Measurements from ENCODE around the gene HADH.
"Not testable (repeated sequence)": the region's sequence is repeated elsewhere in the genome, so short reads cannot be mapped to it uniquely, and the experiment has no call there.

The HADH gene

DNA sequence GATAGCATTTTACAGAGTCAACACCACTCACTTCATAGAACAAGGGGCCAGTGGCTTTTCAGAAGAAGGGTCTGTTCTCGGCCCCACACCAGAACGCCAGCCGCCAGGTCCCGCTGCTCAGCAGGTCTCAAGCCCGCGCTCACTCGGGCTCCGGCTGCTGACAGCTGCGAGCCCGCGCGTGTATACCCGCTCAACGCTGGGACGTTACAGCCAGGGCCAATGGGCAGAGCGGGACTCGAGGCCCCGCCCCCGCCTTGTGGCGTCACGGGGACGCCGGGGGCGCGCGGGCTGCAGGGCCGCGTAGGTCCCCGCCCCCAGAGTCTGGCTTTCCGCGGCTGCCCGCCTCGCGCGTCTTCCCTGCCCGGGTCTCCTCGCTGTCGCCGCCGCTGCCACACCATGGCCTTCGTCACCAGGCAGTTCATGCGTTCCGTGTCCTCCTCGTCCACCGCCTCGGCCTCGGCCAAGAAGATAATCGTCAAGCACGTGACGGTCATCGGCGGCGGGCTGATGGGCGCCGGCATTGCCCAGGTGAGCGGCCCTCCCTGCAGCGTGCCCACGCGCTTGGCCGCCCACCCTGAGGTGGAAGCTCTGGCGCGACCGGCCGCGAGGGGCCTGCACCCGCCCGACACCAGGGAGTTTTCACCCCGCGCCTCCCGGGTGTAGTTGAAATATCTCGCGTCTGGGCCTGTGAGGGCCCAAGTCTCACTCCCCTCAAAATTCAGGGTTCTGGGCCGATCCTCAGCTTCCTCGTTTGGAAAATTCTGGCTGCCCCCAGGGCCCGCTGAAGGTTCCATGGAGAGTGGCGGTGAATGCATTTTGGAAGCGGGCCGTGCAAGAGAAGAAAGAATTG lies at the start of gene HADH:
TSS of gene HADH (plus strand) at position 353 of the 850 bp plus-strand sequence. CDS start at position 397, 44 bp downstream.
- DNase-seq, result peak; percentile 88

DNA sequence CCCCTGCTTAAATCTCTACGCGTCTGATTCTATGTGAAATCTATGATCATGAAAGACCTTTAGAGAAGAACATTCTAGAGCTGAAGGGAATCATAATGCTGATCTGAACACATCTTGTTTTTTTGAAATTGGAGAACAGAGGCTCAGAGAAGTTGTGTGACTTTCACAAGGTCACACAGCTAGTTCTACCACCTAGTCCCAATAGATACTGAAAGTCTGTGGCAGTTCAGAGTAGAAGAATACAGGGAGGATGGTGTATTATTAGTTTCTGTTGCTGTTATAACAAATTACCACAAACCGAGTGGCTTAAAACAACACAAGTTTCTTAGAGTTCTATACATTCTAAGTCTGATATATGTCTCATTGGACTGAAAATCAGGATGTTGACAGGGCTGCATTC lies 43.9 kb upstream of the HADH start:
- no peak for DNase-seq

DNA sequence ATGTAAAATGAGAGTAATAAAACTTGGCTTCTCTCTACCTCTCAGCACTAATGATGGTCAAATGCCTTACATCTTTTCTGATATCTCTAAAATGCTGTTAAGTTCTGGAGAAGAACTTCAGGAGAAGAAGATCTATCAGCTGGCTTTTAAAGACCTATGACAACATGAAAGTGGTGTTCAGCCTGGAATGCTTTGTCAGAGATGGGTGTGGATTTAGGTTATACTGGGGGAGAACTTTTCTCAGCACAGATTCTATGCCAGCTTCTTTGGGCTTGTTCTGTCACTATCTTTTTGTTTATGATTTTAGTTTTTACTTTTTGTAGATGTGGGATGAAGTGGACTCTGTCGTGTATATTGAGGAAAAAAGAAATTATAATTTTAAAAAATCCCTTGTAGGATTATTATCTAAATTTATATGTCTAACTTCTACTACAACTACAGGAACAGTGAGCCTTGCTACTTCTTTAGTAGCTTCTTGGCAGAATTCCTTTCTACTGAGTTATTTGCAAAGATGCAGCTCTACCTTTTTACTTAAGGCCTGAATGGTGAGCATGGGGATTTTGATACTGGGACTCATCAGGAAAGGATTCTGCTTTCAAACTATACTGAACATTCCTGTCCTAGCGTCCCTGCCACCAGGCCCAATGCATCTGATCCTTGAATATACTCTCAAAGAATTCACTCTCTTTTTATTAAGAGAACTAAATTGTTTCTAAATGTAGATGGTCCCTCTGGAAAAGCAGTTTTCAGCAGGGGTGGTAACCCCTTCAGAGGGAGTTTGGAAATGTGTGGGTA lies 38.7 kb upstream of the HADH start:
- DNase-seq, result no peak

DNA sequence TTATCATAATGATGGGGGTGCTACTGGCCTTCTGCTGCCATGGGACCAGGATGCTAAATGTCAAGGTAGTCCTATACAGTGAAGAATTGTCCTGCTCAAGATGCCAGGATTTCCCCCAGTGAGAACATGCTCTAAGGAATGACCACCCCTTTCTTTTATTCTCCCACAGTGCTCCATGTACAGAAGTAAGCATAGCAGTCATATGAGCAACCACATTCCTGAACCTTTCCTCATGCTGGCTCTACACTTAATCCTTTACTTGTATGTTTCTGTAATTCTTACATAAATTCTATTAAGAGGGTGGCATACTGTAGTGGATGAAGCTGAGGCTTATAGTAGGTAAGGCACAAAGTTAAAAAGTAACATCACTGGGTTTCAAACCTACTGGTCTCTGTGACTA lies 38.1 kb upstream of the HADH start:
- DNase-seq, result no peak

DNA sequence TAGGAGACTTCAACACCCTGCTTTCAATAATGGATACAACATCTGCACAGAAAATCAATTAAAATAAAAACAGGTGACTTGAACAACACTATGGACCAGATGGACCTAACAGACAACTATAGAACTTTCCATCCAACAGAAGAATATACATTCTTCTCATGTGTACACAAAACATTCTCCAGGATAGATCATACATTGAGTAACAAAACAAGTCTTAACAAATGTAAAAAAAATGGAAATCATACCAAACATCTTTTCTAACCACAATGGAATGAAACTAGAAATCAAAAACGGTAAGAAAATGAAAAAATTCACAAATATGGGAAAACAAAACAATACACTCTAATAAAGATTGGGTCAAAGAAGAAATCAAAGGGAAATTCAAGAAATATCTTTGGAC lies 33.7 kb upstream of the HADH start:
- DNase-seq, result no peak

DNA sequence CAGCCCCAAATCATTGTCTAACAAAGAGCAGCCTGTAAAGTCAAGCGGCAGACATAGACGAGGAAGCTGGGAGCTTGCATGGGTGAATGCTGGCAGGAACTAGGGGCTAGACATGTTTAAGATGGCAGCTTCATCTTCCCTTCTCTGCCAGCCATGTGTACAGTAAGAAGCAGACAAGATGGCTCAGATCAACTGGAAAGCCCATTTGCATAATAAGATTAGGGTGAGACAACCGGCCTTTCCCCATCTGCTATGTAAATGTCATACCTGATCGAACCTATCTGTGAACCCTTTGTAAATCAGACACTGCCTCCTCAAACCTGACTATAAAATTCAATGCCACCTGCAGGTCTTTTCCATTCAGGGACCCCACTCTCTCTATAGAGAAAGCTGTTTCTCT lies 22.8 kb upstream of the HADH start:
- DNase-seq, result no peak

DNA sequence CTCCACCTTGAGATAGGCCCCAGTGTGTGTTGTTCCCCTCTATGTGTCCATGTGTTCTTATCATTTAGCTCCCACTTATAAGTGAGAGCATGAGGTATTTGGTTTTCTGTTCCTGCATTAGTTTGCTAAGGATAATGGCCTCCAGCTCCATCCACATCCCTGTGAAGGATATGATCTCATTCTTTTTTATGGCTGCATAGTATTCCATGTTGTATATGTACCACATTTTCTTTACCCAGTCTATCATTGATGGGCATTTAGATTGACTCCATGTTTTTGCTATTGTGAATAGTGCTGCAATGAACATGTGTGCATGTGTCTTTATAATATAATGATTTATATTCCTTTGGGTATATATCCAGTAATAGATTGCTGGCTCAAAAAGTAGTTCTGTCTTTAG lies 22.2 kb upstream of the HADH start:
- not testable (repeated sequence) for DNase-seq

DNA sequence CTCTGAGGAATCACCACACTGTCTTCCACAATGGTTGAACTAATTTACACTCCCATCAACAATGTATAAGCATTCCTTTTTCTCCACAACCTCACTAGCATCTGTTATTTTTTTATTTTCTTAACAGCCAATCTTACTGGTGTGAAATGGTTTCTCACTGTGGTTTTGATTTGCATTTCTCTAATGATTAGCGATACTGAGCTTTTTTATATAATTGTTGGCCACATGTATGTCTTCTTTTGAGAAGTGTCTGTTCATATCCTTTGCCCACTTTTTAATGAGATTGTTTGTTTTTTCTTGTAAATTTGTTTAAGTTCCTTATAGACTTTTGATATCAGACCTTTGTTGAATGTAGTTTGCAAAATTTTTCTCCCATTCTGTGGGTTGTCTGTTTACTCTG lies 21.8 kb upstream of the HADH start:
- DNase-seq, result not testable (repeated sequence)

DNA sequence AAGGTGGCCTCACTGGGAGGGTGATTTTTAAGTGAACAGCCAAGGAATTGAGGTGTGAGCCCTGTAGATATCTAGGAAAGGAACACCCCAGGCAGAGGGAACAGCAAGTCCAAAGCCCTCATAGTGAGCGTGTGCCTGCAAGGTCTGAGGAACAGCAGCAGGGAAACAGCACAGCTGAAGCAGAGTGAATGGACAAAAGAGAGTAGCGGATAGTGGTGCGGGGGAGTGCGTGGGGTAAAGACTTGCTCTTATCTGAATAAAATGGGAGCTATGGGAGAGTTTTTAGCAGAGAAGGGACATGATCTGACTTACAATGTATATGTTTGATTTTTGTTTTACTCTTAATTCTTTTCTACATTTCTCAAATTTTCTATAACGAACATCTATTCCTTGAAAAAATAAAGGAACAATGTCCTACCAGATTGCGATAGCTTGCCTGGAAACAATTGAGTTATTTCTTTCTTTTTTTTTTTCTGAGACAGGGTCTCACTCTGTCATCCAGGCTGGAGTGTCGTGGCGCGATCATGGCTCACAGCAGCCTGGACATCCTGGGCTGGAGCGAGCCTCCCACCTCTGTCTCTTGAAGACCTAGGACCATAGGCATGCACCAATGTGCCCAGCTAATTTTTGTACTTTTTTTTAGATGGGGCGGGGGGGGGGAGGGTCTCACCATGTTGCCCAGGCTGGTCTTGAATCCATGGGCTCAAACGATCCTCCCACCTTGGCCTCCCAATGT lies 19.5 kb upstream of the HADH start:
- no peak for DNase-seq

DNA sequence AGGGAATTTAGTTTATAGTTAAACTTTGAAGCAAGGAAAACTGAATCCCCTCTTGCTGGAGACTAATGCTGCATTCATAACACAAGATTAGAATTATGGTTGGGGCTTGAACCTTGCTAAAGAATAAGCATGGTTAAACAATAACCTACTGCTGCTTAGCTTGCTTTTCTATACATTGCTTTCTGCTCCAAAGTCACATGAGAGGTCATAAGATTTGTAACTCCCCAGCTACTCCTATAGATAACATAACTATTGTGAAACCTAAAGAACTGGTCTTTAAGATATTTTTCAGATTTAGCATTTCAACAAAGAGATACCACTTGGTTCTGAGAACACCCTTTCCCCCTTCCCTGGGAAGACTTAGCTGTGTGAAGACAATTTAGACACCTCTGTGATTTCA lies 17.1 kb upstream of the HADH start:
- DNase-seq, result no peak

DNA sequence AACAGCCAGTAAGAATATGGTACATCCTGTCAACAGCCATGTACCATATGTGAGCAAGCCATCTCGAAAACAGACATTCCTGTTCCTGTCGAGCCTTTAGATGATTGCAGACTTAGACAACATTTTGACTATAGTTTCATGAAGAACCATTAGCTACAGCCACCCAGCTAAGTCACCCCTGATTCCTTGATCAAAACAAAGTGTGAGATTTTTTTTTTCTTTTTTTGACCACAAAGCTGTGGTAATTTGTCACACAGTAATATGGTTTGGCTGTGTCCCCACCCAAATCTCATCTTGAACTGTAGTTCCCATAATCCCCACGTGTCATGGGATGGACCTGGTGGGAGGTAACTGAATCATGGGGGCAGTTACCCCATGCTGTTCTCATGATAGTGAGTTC lies 15.2 kb upstream of the HADH start:
- DNase-seq, result no peak

DNA sequence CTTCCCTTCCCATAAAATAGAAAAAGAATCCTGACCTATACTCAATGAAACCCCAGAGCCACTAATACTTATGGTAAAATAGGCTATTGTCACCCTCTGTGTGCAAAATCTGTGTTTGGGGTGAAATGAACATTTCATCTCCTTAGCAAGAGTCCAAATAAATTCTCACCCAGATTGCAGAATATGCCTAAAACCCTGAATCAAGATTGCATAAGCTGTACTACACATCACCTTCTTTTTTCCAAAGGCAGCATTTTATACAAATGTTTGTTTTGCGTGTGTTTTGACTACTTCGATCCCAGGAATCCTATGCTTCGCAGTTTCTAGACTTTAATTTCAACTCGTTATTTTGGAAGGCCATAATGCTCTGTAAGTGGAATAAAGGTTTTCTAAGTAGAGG lies 12.2 kb upstream of the HADH start:
- no peak for DNase-seq

DNA sequence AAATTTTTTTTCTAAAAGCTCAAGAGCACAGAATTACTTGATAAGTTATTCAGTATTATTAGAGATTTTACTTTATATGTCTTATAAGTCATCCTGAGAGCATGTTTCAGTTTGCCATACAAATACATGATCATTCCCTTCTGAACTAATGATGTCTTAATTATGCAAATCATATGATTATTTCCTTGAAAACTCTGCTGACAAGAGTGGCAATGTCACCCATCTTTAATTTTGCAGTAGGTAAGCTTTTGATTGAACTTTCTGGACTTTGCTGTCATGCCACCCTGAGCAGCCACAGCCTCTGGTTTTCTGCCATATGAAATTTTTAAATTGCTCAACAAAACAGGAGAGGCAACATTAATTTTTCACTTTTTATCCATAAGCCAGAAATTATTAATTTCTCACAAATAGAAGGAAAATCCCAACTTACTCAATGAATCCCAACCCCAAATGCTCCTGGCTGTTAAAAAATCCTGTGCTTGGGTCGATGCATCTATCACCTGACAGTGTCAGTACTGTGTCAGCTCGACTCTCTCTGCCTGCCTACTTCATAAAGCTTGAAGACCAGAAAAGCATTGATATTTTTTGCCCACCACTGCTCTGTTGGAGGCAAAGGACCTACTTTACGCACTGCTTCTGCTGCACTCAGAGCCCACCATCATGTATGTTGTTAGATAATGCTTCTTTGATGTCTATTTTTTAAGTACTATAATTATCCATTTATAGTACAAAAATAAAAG lies 11.6 kb upstream of the HADH start:
- no peak for DNase-seq

DNA sequence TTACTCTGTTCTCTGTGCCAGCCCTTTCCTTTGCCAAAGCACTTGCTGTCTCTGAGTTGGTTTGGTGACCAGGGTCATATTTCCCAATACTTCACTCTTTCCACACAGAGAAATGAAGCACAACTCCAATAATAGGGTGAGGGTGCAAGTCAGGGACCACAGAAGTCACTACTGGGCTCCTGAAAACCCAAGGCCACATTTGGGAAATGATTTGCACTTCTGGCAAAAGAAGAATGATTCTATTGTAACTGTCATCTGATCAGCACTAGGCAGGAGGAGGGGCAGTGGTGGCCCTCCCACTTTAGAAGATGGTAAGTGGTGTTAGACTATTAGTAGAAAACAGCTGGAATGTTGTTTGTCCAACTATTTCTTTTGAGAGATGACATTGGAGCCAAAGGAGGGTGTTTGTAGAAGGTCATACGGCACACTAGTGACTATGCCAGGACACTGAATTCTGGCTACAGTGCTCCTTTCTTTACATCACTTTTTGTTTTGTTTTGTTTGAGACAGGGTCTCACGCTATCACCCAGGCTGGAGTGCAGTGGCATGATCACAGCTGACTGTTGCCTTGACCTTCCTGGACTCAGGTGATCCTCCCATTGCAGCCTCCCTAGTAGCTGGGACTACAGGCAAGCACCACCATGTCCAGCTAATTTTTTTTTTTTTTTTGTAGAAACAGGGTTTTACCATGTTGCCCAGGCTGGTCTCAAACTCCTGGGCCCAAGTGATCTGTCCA lies 10.8 kb upstream of the HADH start:
- no peak for DNase-seq

DNA sequence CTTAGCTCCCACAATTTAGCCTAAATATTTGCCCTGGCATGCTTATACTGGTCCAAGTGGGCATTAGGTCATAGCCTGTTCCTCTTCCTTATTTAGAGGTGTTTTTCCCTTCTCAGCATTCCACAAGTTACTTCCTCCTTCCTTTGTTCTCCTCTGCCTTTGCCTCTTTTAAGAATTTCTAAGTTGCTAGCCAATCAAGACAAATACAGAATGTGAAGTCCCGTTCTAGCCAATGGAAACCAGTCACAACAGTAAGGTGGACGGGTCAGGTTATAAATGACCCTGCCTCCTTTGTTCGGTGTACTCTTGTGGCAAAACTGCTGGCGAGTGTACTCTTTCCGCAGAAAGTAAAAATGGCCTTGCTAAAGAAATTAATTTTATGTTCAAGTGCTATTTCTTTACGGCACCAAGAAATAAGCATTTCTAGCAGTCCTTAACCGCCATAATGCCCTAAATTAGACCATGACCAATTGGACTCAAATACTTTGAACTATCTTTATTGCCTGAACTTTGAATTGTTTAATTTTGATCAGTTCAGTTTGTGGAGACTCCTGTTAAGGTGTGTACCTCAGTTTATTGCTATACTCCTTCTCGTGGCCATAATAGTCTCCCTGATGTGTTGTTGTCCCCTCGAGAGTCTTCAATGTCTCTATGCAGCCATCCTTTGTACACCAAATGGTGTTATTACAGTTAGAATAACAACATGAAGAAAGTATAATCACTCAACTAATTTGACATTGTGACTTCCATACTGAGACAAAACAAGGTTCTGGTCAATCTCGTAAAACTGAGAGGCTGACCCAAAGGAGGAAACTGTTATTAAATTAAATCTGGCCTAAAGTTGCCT lies 1.6 kb upstream of the HADH start:
- DNase-seq, result no peak

DNA sequence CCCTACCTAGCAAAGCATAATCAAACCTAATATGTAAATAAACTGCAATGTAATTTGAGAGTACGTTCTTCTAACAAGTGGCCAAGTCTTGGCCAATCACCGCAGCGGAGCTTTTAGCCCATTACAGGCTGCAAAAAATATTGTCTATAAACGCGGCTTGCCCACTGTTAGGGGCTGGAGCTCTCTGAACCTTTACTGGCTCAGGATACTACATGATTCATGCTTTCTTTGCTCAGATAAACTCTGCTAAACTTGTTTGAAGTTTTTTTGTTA lies 990 bp upstream of the HADH start:
- no peak for DNase-seq

DNA sequence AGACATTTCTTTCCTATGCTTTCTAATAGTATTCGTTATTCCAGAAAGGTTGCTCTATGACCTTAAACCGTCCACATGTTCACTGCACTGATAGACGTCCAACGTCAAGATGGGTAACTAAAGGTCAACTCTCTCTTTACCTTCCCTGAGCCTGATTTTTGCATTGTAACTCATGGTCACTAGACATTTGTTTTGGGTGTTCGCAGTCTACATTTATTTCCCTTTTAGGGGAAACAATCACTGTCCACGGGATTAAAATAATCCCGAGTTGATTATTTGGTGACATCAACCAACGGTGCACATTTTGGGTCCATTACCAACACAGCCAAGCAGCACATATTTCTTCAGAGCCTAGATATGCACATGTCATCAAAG lies 540 bp upstream of the HADH start:
- DNase-seq, result no peak

DNA sequence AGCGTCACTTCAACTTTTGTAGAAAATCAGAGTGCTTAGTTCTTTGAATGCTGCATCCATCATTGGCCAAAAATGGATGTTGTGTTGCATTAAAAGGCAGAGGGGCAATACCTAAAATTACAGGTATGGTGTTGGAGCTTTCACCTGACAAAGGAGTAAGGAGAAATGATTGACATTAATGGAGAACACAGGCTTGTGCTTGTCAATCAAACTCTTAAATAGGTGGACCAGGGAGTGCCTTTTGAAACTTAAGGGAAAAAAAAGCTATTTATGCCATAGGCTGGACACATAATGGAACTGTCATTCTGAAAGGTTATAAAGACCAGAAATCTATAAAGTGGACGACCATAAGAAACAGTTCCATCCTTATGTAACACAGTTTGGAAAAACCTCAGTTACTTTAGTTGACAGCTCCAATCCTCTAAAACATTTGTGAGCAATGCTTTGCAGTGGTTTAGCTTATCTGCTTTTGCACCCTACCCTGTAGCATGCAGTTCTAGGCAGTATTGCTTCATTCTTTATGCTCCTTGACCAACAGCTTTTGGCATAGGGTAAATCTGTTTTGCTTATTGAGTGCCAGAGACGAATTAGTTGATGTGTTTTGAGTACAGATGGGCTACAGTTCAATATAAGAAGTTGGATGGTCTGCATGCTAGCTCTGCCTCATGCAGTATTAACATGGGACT lies 2.4 kb downstream of the HADH start:
- no peak for DNase-seq

DNA sequence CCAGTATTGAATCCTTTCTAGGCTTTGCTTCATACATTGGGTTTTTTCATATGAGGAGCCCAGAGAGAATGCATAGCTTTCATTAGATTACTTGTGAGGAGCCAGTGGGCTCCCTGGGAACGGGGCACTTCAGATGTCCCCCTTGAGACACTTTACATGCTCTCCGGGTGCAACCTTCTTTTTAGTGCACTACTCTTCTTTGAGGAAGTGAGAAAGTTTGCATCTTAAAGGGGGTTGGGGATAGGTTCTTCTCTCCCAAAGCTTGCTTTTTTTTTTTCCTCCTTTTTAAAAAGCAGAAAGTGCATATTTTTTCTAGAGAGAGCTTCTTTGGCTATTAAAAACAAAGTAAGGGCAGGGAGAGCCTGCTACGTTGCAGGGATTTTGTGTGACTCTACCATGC lies 4.3 kb downstream of the HADH start:
- DNase-seq, result no peak

DNA sequence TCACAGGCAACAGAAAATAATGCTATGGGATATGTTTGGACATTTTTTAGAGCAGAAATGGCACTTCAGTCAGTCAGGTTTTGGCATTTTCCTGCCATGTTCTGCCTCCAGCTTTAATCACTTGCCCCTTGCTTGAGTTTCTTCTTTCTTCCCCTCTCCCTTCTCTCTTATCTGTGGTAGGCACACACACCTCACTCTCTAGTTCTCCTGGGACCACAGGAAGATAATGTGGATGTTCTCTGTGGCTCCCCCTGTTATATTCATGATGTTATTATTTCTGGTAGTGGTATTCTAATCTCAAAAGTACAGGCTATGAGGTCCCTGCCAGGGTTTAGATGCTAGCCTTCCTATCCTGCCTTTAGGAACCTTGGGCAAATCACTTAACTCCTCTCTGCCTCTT lies 5.2 kb downstream of the HADH start:
- no peak for DNase-seq

Data from activated CD4-positive, alpha-beta T cell treated with anti-CD3 and anti-CD28 coated beads, Interleukin-2, amount 50 U/mL, for 4 hours (primary cell).